HG03442 (cell line): ENCODE results near the gene POFUT2.
A peak's percentile ranks its signal among the peaks of the same experiment; 100 is the strongest.

Experiments used
- ATAC-seq: cut with Tn5 transposase; IDR thresholded peaks from one replicate; pipeline ENCODE4 v1.9.1; 2021; ENCODE audit warnings: mild to moderate bottlenecking, moderate library complexity; ENCODE audit not compliant: unreplicated experiment

POFUT2 gene, protein sequence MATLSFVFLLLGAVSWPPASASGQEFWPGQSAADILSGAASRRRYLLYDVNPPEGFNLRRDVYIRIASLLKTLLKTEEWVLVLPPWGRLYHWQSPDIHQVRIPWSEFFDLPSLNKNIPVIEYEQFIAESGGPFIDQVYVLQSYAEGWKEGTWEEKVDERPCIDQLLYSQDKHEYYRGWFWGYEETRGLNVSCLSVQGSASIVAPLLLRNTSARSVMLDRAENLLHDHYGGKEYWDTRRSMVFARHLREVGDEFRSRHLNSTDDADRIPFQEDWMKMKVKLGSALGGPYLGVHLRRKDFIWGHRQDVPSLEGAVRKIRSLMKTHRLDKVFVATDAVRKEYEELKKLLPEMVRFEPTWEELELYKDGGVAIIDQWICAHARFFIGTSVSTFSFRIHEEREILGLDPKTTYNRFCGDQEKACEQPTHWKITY

GRCh38 chr21:45287438-45288391 is at the start of gene POFUT2:
TSS of gene POFUT2 (minus strand) at chr21:45287895. CDS start at chr21:45287871, 24 bp downstream.
- ATAC-seq: peak; percentile 78

DNA sequence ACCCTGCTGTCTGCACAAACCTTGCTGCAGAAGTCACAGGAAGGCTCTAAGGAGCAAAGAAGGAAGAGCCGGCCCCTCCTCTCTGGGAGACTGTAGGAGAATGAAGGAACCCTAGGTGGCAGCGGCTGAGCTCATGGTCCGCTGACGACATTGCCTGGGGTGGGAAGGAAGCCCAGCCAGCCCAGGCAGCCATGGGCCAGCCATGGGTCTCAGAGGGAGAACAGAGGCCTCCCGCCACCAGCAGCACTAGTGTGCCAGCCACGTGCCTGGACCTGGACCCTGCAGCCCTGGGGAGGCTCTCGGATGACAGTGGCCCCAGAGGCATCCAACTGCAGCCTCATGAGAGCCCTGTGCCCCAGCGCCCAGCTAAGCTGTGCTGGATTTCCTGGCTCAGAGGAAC is 49.2 kb upstream of the POFUT2 start:
- no peak for ATAC-seq

DNA sequence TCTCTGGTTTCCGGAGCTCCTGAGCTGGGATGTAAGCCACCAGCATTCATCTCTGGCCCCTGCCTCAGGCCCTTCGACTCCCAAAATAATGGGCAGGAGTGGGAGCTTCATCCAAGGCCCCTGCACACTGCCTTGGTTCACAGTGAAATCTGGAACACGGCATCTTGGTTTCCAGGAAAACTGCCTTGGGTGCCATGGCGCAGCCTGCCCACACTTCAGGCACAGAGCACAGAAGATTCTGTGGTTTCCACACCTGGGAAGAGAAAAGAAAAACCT is 48.8 kb upstream of the POFUT2 start:
- no peak for ATAC-seq

DNA sequence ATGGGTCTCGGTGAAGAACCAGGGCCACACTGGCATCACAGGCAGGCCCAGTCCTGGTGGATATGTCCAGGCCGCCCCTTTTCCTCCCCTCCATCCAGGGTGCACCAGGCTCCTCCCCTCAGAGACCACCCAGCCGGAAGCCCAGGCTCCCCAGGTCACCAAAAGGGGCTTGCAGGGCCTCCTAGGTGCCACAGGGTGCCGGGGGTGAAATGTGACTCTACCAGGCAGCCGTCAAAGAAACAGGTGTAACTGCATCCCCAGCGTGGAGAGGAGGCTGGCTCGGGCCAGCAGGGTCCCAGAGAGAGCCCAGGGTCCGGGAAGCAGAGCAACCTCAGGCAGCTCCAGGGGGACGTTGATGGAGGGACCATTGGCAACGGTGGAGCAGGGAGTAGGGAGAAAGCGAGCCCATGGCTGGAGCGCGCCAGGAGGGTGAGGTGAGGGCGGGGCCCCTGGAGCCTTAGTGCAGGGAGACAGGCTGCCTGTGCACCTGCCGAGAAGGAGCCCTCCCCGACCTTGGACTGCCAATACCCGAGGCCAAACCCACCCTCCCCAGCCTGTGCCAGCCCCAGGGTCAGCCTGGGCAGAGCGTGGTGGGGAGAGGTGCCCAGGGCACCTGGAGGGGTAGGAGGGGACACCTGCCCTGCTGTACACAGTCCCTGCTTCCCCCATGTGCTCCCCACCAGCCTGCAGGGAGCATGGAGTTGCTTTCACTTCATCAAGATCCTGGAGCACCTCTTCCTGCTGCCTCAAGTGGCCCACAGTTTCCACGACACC is 48.3 kb upstream of the POFUT2 start:
- no peak for ATAC-seq

DNA sequence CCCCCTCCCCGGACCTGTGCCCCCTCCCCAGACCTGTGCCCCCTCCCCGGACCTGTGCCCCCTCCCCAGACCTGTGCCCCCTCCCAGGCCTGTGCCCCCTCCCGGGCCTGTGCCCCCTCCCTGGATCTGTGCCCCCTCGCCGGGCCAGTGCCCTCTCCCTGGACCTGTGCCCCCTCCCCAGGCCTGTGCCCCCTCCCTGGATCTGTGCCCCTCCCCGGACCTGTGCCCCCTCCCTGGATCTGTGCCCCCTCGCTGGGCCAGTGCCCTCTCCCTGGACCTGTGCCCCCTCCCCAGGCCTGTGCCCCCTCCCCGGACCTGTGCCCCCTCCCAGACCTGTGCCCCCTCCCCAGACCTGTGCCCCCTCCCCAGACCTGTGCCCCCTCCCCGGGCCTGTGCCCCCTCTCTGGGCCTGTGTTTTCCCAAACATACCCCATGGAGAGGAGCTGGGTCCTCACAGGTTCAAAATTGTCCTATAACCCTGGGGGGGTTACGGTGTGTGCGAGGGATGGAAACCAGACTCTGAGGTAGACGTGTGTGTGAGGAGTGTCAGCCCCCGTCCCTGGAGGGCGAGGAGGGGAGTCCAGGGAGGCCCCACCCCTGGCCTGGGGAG is 47.6 kb upstream of the POFUT2 start:
- no peak for ATAC-seq

GRCh38 chr21:45334591-45335081 is 46.9 kb upstream of the POFUT2 start:
- no peak for ATAC-seq

DNA sequence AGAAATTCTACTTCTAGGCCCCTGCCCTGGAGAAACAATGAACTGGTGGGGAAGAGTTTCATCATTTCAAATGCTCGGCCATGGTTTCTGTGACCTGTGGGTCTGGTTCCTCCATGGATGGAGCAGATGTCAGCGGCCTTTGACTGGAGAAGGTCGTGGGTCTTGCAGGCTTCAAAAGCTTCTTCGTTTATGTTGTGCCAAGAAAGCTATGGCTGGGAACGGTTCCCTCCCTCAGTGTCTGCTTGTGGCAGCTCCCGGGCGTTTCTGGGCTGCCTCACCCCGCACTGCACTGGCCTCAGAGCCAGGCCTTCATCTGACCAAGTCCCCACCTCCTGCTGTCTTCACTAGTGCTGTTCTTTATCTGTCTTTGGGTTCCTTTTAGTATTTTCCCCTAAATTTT is 46.4 kb upstream of the POFUT2 start:
- ATAC-seq: no peak

GRCh38 chr21:45333583-45334121 is 46.0 kb upstream of the POFUT2 start:
- no peak for ATAC-seq

DNA sequence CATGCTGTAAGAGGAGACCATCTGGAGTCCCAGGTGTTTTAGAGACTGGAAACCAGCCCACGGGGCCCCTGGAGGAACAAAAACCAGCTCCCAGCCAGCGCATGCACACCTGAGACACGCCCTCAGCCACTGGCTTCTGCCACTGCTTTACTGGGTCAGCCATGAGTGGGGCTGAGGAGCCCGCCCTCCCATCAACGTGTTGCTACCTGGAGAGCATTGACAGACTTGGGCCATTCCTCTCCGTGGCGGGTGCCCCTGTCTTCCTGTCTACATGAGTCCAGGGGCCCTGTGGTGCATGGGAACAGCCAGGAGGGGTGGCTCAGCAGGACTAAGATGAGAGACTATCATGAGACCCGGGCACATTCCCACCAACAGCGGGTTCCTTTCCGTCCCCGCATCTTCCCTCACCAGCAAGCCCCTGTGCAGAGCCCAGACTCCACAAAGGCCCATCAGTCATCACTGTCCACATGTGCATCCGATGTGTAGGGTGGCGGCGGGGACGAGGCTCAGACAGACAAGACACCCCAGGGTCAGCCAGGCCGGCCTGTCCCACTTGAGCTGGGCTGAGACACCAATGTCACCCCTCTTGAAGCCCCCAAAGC is 45.4 kb upstream of the POFUT2 start:
- no peak for ATAC-seq

- no peak for ATAC-seq
Measured at GRCh38 chr21:45332415-45332814, 44.7 kb upstream of the POFUT2 start.

- no peak for ATAC-seq
Measured at GRCh38 chr21:45331531-45332147, 43.9 kb upstream of the POFUT2 start.

DNA sequence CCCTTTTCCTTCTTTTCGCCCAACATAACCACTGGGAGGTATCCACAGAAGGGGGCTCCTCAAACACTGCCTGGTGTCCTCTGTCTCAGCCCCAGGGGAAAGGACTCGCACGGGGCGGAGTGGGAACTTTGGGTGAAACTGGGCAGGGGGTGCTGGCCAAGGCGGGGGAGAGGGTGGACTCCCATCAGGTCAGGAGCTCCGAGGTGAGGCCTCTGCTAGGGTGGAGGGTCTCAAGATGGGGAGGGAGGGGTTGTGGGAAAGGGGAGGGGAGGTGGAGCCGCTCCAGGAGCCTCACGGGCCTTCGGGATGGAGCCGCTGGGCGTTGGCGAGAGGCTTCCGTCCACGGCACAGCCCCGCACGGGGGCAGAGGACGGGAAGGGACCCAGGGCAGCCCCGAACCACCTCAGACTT is 43.2 kb upstream of the POFUT2 start:
- ATAC-seq: no peak

GRCh38 chr21:45330075-45330781 is 42.5 kb upstream of the POFUT2 start:
- ATAC-seq: no peak

DNA sequence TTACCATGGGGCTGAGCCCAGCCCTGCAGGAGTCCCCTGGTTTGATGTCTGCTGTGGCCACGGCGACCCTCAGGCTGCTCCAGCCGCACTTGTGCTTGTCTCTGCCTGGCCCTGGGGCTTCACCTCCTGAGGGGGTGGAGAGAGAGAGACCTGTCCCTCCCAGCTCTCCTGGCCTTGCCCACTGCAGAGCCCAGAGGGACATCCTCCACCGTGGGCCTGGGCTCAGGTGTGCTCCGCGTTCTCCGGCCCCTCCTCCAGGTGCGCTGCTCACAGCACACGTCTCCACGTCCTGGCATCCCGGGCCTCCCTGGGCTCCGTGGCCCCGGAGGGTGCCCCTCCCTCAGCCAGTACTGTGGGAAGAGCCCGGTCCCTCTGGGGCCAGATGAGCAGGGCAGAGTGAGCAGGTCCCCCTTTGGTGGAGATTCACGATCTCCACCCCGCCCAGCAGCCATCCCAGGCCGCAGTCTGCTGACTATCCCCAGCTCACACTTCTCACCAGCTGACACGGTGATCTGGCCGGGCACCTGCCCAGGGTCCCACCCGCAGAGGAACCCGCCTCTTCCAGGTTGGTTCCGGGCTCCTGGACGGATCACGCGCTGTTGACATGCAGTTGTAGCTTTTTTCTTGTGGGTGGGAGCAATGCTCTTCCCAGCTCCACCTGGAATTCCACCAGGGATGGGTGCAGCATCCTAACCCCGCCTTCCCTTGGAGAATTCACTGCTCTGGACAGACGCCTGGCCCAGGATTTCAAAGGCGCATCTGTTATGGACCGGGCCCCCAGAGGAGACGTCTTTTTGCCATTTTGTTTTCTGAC is 41.8 kb upstream of the POFUT2 start:
- no peak for ATAC-seq

DNA sequence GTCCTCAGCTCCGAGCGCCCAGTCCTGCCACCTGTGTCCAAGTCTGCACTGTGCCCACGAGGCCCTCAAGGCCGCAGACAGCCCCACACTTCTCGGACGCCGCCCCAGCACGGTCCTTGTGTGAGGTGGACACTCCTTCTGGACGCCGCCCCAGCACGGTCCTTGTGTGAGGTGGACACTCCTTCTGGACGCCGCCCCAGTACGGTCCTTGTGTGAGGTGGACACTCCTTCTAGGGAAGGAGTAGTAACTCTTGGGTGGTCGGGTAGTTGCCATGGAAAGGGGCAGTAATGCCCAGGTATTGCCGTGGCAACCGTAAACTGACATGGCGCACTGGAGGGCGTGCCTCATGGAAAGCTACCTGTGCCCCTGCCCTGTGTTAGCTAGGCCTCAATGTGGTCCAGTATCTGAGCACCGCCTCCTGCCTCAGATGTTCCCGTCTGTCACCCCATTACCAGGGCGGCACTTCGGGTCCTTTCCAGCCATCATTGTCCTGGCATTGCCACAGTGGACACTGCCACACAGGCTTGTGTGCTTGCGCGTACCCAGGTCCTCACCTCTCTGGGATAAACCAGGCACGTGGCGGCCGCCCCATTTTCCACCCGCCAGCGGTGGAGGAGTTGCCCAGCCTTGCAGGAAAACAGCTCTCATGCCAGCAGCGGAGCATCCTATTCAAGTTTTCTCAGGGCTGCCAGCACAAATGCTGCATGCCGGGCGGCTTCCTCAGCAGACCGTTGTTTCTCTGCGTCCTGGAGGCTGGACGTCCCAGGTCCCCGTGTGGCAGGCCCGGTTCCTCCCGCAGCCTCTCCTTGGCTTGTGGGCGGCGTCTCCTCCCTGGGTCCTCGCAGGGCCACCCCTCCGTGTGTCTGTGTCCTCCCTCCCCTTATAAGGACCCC is 40.8 kb upstream of the POFUT2 start:
- no peak for ATAC-seq

- ATAC-seq: no peak
Measured at GRCh38 chr21:45327441-45328197, 39.9 kb upstream of the POFUT2 start.
